HCT116 (cell line): ENCODE measurements around the gene OR2L8.

ENCODE experiments used
- CEBPB ChIP-seq: IDR thresholded peaks from 2 replicates; pipeline ENCODE4 v1.6.1; 2012; ENCODE audit warnings: low read depth
- EZH2 ChIP-seq: fragments of 200-600 bp; sonication (generic); IDR thresholded peaks from 2 replicates; pipeline ENCODE4 v1.6.1; 2017; ENCODE audit warnings: antibody characterized with exemption, mixed run types
- EZH2phosphoT487 ChIP-seq: fragments of 200-600 bp; IDR thresholded peaks from 2 replicates; pipeline ENCODE4 v1.6.1; 2018; ENCODE audit warnings: antibody characterized with exemption, borderline replicate concordance
- MAX ChIP-seq: IDR thresholded peaks from 2 replicates; pipeline ENCODE4 v1.6.1; 2012
- POLR2A ChIP-seq: IDR thresholded peaks from 2 replicates; pipeline ENCODE4 v1.7.0; 2011; ENCODE audit warnings: borderline replicate concordance; ENCODE audit not compliant: insufficient read depth, insufficient read length; ENCODE audit errors: extremely low read depth
- RAD21 ChIP-seq: IDR thresholded peaks from 2 replicates; pipeline ENCODE4 v1.6.1; 2012; ENCODE audit warnings: low read depth, mild to moderate bottlenecking
- SIN3A ChIP-seq: IDR thresholded peaks from 2 replicates; pipeline ENCODE4 v1.6.1; 2012; ENCODE audit warnings: low read depth
- SP1 ChIP-seq: IDR thresholded peaks from 2 replicates; pipeline ENCODE4 v1.6.1; 2012; ENCODE audit warnings: low read depth
- SRF ChIP-seq: IDR thresholded peaks from 2 replicates; pipeline ENCODE4 v1.6.1; 2012; ENCODE audit warnings: low read depth
- TCF7L2 ChIP-seq: IDR thresholded peaks from 2 replicates; pipeline ENCODE4 v1.7.0; 2011; ENCODE audit warnings: borderline replicate concordance, inconsistent platforms; ENCODE audit not compliant: insufficient read depth, insufficient read length; ENCODE audit errors: extremely low read depth
- YY1 ChIP-seq: IDR thresholded peaks from 2 replicates; pipeline ENCODE4 v1.6.1; 2011; ENCODE audit warnings: low read length, low read depth, moderate library complexity, mild to moderate bottlenecking; ENCODE audit not compliant: insufficient replicate concordance; ENCODE audit errors: extremely low read depth
- ZNF274 ChIP-seq: fragments of 200-500 bp; sonication (Bioruptor generic); IDR thresholded peaks from 2 replicates; pipeline ENCODE4 v1.6.1; 2014; ENCODE audit warnings: mild to moderate bottlenecking, low read depth, low read length, inconsistent platforms
- TF ChIP-seq, protein P1 (sequence below): IDR thresholded peaks from 2 replicates; pipeline ENCODE4 v1.6.1; 2012
- TF ChIP-seq, protein P2 (sequence below), 3 experiments: fragments of 200-600 bp in 1 of 3; sonication (generic) in 1 of 3; IDR thresholded peaks in 2 of 3; conservative IDR thresholded peaks in 1 of 3; 2 replicates each; pipeline ENCODE4 v1.5.1; 2012 to 2017; ENCODE audit warnings: low read depth in 2 of 3, low read length in 2 of 3, antibody characterized with exemption in 1 of 3, borderline replicate concordance in 1 of 3, control low read depth in 1 of 3, mild to moderate bottlenecking in 1 of 3, mixed read lengths in 1 of 3, mixed run types in 1 of 3, moderate library complexity in 1 of 3; ENCODE audit not compliant: insufficient read depth in 1 of 3

DNA sequence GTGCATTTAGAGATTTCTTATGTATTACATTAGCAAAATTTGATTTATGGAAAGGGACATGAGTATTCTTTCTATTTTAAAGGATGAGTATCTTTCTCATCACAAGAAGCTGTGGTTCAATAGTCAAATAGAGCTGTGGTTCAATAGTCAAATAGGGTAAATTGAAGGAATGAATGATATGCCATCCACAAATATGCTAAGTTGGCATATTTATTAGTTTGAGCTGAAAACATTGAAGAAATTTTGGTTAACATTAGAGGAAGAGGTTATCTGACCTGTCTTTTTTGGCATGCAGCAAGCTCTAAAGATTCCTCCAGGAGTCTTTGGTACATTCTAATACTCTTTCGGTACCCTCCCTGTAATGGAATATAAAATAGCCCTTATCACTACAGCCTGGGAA, 4.8 kb downstream of the OR2L8 start:
- no peak for TF ChIP-seq EZH2phosphoT487
- TF ChIP-seq POLR2A: no peak
- TF ChIP-seq, protein P1, sequence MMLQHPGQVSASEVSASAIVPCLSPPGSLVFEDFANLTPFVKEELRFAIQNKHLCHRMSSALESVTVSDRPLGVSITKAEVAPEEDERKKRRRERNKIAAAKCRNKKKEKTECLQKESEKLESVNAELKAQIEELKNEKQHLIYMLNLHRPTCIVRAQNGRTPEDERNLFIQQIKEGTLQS: no peak
- TF ChIP-seq, protein P2, sequence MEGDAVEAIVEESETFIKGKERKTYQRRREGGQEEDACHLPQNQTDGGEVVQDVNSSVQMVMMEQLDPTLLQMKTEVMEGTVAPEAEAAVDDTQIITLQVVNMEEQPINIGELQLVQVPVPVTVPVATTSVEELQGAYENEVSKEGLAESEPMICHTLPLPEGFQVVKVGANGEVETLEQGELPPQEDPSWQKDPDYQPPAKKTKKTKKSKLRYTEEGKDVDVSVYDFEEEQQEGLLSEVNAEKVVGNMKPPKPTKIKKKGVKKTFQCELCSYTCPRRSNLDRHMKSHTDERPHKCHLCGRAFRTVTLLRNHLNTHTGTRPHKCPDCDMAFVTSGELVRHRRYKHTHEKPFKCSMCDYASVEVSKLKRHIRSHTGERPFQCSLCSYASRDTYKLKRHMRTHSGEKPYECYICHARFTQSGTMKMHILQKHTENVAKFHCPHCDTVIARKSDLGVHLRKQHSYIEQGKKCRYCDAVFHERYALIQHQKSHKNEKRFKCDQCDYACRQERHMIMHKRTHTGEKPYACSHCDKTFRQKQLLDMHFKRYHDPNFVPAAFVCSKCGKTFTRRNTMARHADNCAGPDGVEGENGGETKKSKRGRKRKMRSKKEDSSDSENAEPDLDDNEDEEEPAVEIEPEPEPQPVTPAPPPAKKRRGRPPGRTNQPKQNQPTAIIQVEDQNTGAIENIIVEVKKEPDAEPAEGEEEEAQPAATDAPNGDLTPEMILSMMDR (IDR thresholded peaks at IDR 0.05 in 2 of 3, conservative IDR thresholded peaks at IDR 0.05 in 1 of 3; ENCODE audit: borderline replicate concordance in 1 of 3, insufficient read depth in 1 of 3, low read depth in 2 of 3, low read length in 2 of 3): no peak
- no peak for TF ChIP-seq ZNF274
- TF ChIP-seq RAD21: no peak
- no peak for TF ChIP-seq SRF
- no peak for TF ChIP-seq SIN3A
- no peak for TF ChIP-seq SP1
- no peak for TF ChIP-seq TCF7L2
- TF ChIP-seq YY1: no peak
- no peak for TF ChIP-seq CEBPB
- TF ChIP-seq MAX: no peak
- TF ChIP-seq EZH2: no peak
